Sigmoid colon (tissue), 4 donors: ENCODE measurements around the gene GDNF.

Source experiments
- CTCF ChIP-seq, 4 experiments: fragments of 450-650 bp in 3 of 4; fragments of 200-600 bp in 1 of 4; IDR thresholded peaks; one replicate each; pipeline ENCODE4 v1.5.1; 2016 to 2019; ENCODE audit warnings: antibody characterized with exemption in 4 of 4, mild to moderate bottlenecking in 3 of 4, moderate library complexity in 2 of 4
- EP300 ChIP-seq, 4 donors: sonication (generic); formaldehyde crosslinking; IDR thresholded peaks; one replicate each; pipeline ENCODE4 v1.6.1; 2017; ENCODE audit warnings: antibody characterized with exemption in 4 of 4
- POLR2A ChIP-seq, 2 donors: fragments of 450-650 bp; IDR thresholded peaks; one replicate each; pipeline ENCODE4 v1.6.1; 2016; ENCODE audit warnings: antibody characterized with exemption in 2 of 2, mild to moderate bottlenecking in 2 of 2, moderate library complexity in 2 of 2
- POLR2AphosphoS5 ChIP-seq, 4 donors: sonication (generic); formaldehyde crosslinking; IDR thresholded peaks; one replicate each; pipeline ENCODE4 v1.6.1; 2017; ENCODE audit warnings: antibody characterized with exemption in 4 of 4

DNA sequence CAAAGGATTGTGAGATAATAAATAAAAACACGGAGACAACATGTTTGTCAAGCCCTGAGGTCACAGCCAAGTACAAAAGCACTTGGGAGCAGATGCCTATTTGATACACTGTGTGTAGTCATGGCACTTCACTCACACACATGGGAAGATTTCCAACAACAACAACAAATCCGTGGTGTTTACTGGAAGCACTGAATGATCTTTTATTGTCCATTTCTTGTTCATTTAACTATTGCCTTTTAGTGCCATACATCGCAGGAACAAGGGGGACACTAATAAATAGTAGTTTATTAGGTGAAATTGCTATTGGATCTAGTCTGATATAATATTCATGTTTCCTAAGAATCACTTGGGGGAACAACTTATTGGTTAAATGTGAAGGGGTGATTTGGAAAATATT is 20.4 kb upstream of the GDNF start:
- no peak for TF ChIP-seq POLR2AphosphoS5 (IDR thresholded peaks at IDR 0.05)
- TF ChIP-seq POLR2A (IDR thresholded peaks at IDR 0.05) = no peak
- no peak for TF ChIP-seq EP300 (IDR thresholded peaks at IDR 0.05)
- TF ChIP-seq CTCF (IDR thresholded peaks at IDR 0.05) = no peak
